Panc1 (cell line): ENCODE measurements around the gene ITPA.

Experiments
- CTCF ChIP-seq: fragments of 450-650 bp; IDR thresholded peaks from 2 replicates; pipeline ENCODE4 v1.5.1; 2017; ENCODE audit warnings: mild to moderate bottlenecking
- POLR2AphosphoS5 ChIP-seq: IDR thresholded peaks from 2 replicates; pipeline ENCODE4 v1.6.1; 2012; ENCODE audit warnings: mild to moderate bottlenecking, low read depth, low read length, moderate library complexity
- TCF7L2 ChIP-seq: IDR thresholded peaks from 2 replicates; pipeline ENCODE4 v1.6.1; 2011; ENCODE audit warnings: mild to moderate bottlenecking, low read depth, low read length, inconsistent platforms

- TF ChIP-seq CTCF (no peak), TCF7L2 (no peak), POLR2AphosphoS5 (no peak)
Observed at GRCh38 chr20:3240776-3241363, 31.6 kb downstream of the ITPA start.
